PFSK-1 (cell line): ENCODE results near the gene MAP3K10.

Experiments
- FOXP2 ChIP-seq: optimal IDR thresholded peaks from 2 replicates; pipeline ENCODE3; 2011; ENCODE audit warnings: borderline replicate concordance, control low read depth, inconsistent platforms; ENCODE audit not compliant: insufficient read depth; ENCODE audit errors: extremely low read length, extremely low read depth
- POLR2AphosphoS5 ChIP-seq: IDR thresholded peaks from 2 replicates; pipeline ENCODE4 v1.6.1; 2012; ENCODE audit warnings: low read depth, mild to moderate bottlenecking, control low read depth, low read length, moderate library complexity
- SIN3A ChIP-seq: IDR thresholded peaks from 2 replicates; pipeline ENCODE4 v1.6.1; 2012; ENCODE audit warnings: mild to moderate bottlenecking, low read length, moderate library complexity, borderline replicate concordance; ENCODE audit not compliant: insufficient read depth
- TAF1 ChIP-seq: IDR thresholded peaks from 2 replicates; pipeline ENCODE4 v1.6.1; 2012; ENCODE audit warnings: low read length, control low read depth, borderline replicate concordance; ENCODE audit not compliant: insufficient read depth
- TF ChIP-seq, protein P1 (sequence below), 2 experiments: IDR thresholded peaks; 2 replicates each; pipeline versions ENCODE4 v1.6.1 to v1.8.0; 2011 to 2012; ENCODE audit warnings: low read depth in 2 of 2, low read length in 2 of 2, control low read depth in 1 of 2, inconsistent platforms in 1 of 2, mild to moderate bottlenecking in 1 of 2, moderate library complexity in 1 of 2; ENCODE audit not compliant: insufficient read depth in 1 of 2

MAP3K10 gene

DNA sequence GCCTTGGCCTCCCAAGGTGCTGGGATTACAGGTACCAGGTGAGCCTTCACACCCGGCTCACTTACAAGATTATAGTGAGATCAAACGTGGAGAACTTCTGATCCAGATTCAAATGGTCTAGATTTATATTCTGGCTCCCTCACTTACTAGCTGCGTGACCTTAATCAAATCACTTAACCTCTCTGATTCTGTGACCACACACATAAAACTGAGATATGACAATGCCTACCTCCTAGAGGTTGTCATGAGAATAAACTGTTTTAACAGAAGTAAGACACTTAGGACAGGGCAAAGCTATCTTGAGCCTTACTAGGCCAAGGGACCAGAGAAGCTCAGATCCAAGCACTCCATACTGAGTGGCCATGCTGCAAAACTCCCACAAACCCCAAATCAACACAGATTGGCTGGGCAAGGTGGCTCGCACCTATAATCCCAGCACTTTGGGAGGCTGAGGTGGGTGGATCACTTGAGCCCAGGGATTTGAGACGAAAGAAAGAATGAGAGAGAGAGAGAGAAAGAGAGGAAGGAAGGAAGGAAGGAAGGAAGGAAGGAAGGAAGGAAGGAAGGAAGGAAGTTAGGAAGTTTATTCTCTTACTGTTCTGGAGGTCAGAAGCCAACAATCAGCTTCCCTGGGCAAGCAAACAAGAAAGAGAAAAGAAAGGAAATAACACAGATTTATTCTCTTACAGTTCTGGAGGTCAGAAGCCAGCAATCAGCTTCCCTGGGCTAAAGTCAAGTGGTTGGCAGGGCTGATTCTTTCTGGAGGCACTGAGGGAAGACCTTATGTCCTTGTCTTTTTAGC, 46.1 kb upstream of the MAP3K10 start:
- TF ChIP-seq FOXP2 = no peak
- TF ChIP-seq SIN3A = no peak
- TF ChIP-seq TAF1 = no peak
- TF ChIP-seq, protein P1, sequence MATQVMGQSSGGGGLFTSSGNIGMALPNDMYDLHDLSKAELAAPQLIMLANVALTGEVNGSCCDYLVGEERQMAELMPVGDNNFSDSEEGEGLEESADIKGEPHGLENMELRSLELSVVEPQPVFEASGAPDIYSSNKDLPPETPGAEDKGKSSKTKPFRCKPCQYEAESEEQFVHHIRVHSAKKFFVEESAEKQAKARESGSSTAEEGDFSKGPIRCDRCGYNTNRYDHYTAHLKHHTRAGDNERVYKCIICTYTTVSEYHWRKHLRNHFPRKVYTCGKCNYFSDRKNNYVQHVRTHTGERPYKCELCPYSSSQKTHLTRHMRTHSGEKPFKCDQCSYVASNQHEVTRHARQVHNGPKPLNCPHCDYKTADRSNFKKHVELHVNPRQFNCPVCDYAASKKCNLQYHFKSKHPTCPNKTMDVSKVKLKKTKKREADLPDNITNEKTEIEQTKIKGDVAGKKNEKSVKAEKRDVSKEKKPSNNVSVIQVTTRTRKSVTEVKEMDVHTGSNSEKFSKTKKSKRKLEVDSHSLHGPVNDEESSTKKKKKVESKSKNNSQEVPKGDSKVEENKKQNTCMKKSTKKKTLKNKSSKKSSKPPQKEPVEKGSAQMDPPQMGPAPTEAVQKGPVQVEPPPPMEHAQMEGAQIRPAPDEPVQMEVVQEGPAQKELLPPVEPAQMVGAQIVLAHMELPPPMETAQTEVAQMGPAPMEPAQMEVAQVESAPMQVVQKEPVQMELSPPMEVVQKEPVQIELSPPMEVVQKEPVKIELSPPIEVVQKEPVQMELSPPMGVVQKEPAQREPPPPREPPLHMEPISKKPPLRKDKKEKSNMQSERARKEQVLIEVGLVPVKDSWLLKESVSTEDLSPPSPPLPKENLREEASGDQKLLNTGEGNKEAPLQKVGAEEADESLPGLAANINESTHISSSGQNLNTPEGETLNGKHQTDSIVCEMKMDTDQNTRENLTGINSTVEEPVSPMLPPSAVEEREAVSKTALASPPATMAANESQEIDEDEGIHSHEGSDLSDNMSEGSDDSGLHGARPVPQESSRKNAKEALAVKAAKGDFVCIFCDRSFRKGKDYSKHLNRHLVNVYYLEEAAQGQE (IDR thresholded peaks at IDR 0.05; ENCODE audit: insufficient read depth in 1 of 2, low read depth in 2 of 2, low read length in 2 of 2) = no peak
- no peak for TF ChIP-seq POLR2AphosphoS5

DNA sequence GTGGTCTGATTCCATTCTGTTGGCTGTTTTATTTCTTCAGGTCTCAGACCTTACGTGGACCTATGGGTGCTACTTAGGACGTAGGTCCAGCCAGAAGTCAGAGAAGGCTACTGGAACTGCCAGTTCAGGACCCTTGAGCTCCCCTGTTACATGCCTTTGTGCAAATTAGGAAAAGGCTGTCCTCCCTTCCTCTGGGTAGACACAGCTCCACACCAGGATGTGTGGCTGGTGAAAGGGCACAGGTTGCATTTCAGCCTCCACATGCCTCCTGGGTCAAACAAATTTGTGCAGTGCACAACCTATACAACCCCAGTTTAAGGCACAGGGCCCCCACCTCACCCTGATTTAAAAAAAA, 43.9 kb upstream of the MAP3K10 start:
- TF ChIP-seq, protein P1 (IDR thresholded peaks at IDR 0.05; ENCODE audit: insufficient read depth in 1 of 2, low read depth in 2 of 2, low read length in 2 of 2) = no peak
- TF ChIP-seq TAF1 = no peak

DNA sequence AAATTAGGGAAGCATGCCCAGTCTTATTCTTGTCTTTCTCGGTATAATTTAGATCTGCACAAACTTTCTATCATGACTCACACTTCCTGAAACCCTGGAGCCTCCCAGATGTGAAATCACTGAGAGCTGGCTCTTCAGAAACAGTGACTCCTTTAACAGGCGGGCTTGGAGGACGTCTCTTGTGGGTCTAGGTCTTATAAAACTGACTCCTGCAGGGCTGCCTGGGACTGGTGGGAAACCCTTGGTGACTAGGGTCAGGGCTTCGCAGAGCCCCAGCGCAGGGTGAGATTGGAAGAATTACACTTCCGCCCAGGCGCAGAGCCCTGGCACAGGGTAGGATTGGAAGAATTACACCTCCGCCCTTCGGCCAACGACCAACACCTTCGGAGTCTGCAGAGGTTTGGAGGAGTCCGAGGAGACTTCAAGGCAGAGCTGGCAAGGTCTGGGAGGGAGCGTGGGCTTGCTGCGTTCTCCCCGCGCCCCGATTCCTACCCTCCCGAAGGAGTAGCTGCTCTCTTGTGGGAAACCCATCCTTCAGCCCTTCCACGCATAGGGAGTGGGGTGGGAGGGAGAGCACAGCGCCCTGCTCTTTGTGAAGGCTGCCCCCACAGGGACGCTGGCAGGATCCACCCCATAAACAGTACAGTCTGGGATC, 43.4 kb upstream of the MAP3K10 start:
- 0 out of 2 replicates have a peak, but pooled peaks have one; percentile 47 for TF ChIP-seq SIN3A
- no peak for TF ChIP-seq FOXP2
- TF ChIP-seq, protein P1 (IDR thresholded peaks at IDR 0.05; ENCODE audit: insufficient read depth in 1 of 2, low read depth in 2 of 2, low read length in 2 of 2) = no peak
- TF ChIP-seq TAF1 = peak; percentile 67; the same call in 1 of the 2 replicates
- TF ChIP-seq POLR2AphosphoS5 = peak; percentile 87

DNA sequence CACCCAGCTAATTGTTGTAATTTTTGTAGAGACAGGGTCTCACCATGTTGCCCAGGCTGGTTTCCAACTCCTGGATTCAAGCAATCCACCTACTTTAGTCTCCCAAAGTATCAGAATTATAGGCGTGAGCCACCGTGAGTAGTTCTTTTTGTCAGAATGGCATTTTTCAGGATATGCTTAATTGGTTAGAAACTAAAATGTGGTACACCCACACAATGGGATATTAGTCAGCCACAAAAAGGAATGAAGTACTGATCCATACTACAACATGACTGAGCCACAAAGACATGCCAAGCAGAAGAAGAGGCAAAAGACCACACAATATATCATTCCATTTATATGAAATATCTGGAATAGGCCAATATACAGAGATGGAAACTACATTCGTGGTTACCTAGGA, 41.7 kb upstream of the MAP3K10 start:
- TF ChIP-seq TAF1 = no peak
- no peak for TF ChIP-seq POLR2AphosphoS5
- TF ChIP-seq FOXP2 = no peak
- no peak for TF ChIP-seq SIN3A
- TF ChIP-seq, protein P1 (IDR thresholded peaks at IDR 0.05; ENCODE audit: insufficient read depth in 1 of 2, low read depth in 2 of 2, low read length in 2 of 2) = no peak
